Keratinocyte (primary cell): Measurements from ENCODE around the gene SMIM26.

ENCODE experiments used
- EZH2 ChIP-seq: IDR thresholded peaks from one replicate; pipeline ENCODE4 v1.6.1; 2012; ENCODE audit warnings: inconsistent platforms, mild to moderate bottlenecking, low read length, moderate library complexity
- TF ChIP-seq, protein P1 (sequence below), 3 experiments: IDR thresholded peaks in 1 of 3; conservative IDR thresholded peaks in 1 of 3; optimal IDR thresholded peaks in 1 of 3; 2 replicates in 2 of 3; 3 replicates in 1 of 3; pipeline versions ENCODE3 to v1.5.1; 2011; ENCODE audit warnings: low read length in 3 of 3, mild to moderate bottlenecking in 3 of 3, moderate library complexity in 2 of 3, control low read depth in 1 of 3, inconsistent platforms in 1 of 3; ENCODE audit not compliant: insufficient read depth in 2 of 3; ENCODE audit errors: extremely low read depth in 1 of 3

DNA sequence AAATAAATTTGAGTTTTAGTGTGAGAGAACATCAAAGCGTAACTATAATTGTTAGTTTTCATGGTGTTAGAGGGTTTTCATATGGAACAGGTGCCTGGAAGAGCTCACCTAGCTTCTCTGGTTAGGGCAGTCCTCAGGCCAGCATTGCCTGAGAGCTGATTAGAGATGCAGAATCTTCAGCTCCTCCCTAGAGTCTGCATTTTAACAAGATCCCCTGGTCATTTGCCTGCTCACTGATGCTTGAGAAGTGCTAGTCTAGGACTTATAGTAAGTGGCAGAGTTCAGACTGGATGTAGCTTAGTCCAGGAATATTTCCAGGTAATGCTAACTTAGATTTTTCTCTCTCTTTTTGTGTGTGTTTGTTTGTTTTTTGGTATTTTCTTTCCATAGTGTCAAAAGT is 21.7 kb upstream of the SMIM26 start:
- TF ChIP-seq, protein P1, sequence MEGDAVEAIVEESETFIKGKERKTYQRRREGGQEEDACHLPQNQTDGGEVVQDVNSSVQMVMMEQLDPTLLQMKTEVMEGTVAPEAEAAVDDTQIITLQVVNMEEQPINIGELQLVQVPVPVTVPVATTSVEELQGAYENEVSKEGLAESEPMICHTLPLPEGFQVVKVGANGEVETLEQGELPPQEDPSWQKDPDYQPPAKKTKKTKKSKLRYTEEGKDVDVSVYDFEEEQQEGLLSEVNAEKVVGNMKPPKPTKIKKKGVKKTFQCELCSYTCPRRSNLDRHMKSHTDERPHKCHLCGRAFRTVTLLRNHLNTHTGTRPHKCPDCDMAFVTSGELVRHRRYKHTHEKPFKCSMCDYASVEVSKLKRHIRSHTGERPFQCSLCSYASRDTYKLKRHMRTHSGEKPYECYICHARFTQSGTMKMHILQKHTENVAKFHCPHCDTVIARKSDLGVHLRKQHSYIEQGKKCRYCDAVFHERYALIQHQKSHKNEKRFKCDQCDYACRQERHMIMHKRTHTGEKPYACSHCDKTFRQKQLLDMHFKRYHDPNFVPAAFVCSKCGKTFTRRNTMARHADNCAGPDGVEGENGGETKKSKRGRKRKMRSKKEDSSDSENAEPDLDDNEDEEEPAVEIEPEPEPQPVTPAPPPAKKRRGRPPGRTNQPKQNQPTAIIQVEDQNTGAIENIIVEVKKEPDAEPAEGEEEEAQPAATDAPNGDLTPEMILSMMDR (optimal IDR thresholded peaks at IDR 0.05 in 1 of 3, IDR thresholded peaks at IDR 0.05 in 1 of 3, conservative IDR thresholded peaks at IDR 0.05 in 1 of 3; ENCODE audit: extremely low read depth in 1 of 3, insufficient read depth in 2 of 3, low read length in 3 of 3): no peak
- no peak for TF ChIP-seq EZH2
